PC-9 (cell line): ENCODE measurements around the gene ZSWIM5. TPM values are rescaled to one million over a fixed set of nuclear protein-coding genes. Genes with fewer than 3 reads are reported as not detected.
A peak's percentile ranks its signal among the peaks of the same experiment; 100 is the strongest.

Experiments
- BruUV-seq: library from RNA; stranded (reverse); fragments of 400-500 nt; replicated peaks from 2 replicates; lab custom pipeline; 2021; lab: Mats Ljungman, UMichigan
- CTCF ChIA-PET: fragments of 300-600 bp; sonication (Branson Sonifier 250); formaldehyde crosslinking; loops from one replicate; lab custom pipeline; 2022; ENCODE audit warnings: antibody characterized with exemption; lab: Charles Lee
- POLR2A ChIA-PET: fragments of 300-600 bp; sonication (Branson Sonifier 250); formaldehyde crosslinking; loops from one replicate; lab custom pipeline; 2022; ENCODE audit warnings: antibody characterized with exemption; ENCODE audit not compliant: unreplicated experiment; lab: Charles Lee
- DNase-seq, 2 experiments: peaks; one replicate each; pipeline versions ENCODE4 v3.0.0 to v3.0.0-alpha.2; 2015 to 2022; ENCODE audit warnings: mixed read lengths in 1 of 2
- H2AFZ ChIP-seq: fragments of 200-600 bp; sonication (generic); 2 replicates; pipeline ENCODE4 v1.8.1; 2017; ENCODE audit warnings: antibody characterized with exemption
- H3F3A ChIP-seq: fragments of 200-600 bp; sonication (generic); 2 replicates; pipeline ENCODE4 v1.8.1; 2017; ENCODE audit warnings: antibody characterized with exemption, mild to moderate bottlenecking, low read depth; ENCODE audit not compliant: insufficient read depth
- H3K27ac ChIP-seq: fragments of 200-600 bp; sonication (generic); 2 replicates; pipeline ENCODE4 v1.6.1; 2016; ENCODE audit warnings: mixed run types
- H3K27me3 ChIP-seq: fragments of 200-600 bp; sonication (generic); 2 replicates; pipeline ENCODE4 v1.6.1; 2016; ENCODE audit warnings: low read depth, mixed run types; ENCODE audit not compliant: insufficient read depth
- H3K36me3 ChIP-seq: fragments of 200-600 bp; sonication (generic); 2 replicates; pipeline ENCODE4 v1.6.1; 2016; ENCODE audit warnings: low read depth, mixed run types
- H3K4me1 ChIP-seq: fragments of 200-600 bp; sonication (generic); replicated peaks from 2 replicates; pipeline ENCODE4 v1.6.1; 2016; ENCODE audit warnings: mixed run types; ENCODE audit not compliant: insufficient read depth
- H3K4me2 ChIP-seq: fragments of 200-600 bp; sonication (generic); 2 replicates; pipeline ENCODE4 v1.6.1; 2017; ENCODE audit warnings: mixed run types
- H3K4me3 ChIP-seq: fragments of 200-600 bp; sonication (generic); 2 replicates; pipeline ENCODE4 v1.6.1; 2016; ENCODE audit warnings: mixed run types
- H3K79me2 ChIP-seq: fragments of 200-600 bp; sonication (generic); 2 replicates; pipeline ENCODE4 v1.6.1; 2017; ENCODE audit warnings: low read depth, mixed run types
- H3K9me2 ChIP-seq: fragments of 200-600 bp; sonication (generic); 2 replicates; pipeline ENCODE4 v1.8.1; 2017; ENCODE audit warnings: mild to moderate bottlenecking; ENCODE audit not compliant: insufficient read depth
- H3K9me3 ChIP-seq: fragments of 200-600 bp; sonication (generic); 2 replicates; pipeline ENCODE4 v1.8.1; 2016; ENCODE audit warnings: low read depth; ENCODE audit not compliant: insufficient read depth
- H4K20me1 ChIP-seq: fragments of 200-600 bp; sonication (generic); 2 replicates; pipeline ENCODE4 v1.8.1; 2017; ENCODE audit not compliant: insufficient read depth
- CTCF ChIP-seq: fragments of 200-600 bp; sonication (generic); conservative IDR thresholded peaks from 2 replicates; pipeline ENCODE4 v1.6.1; 2017; ENCODE audit warnings: mixed run types, antibody characterized with exemption, mild to moderate bottlenecking, moderate library complexity
- EZH2 ChIP-seq: fragments of 200-600 bp; sonication (generic); IDR thresholded peaks from 2 replicates; pipeline ENCODE4 v1.8.0; 2017; ENCODE audit warnings: antibody characterized with exemption, low read depth
- intact Hi-C: fragments of 100-400 bp; cut with micrococcal nuclease; formaldehyde crosslinking; loops from one replicate; pipeline ENCODE4 v1.10.0; 2022; ENCODE audit not compliant: unreplicated experiment
- total RNA-seq: library from RNA; stranded (reverse); gene quantifications from 2 replicates; pipeline ENCODE4 v1.2.3, GENCODE V29; 2021

The ZSWIM5 gene
- total RNA-seq, 1 experiment from 2014 or later = 0.50 TPM

- intact Hi-C loops = loop anchor here (1.0 to 10.0 kb wide), 6 partner anchors 176 to 1332 kb away; partner anchors contain the start of genes NASP and NSUN4
- H3K79me2 ChIP-seq = peaks cover 14% of the 10 kb centered on the region; the same call in 1 of the 2 replicates
- BruUV-seq = no TSS peak
- H3K9me3 ChIP-seq = no peaks in the 10 kb centered on the region
- peaks cover 20% of the 10 kb centered on the region for H3K4me1 ChIP-seq
- H3K27me3 ChIP-seq = no peaks in the 10 kb centered on the region
- TF ChIP-seq EZH2 (no peak), CTCF (no peak)
- ChIA-PET CTCF (interaction anchor here (0.6 to 4.5 kb wide), 8 partner anchors 29 to 329 kb away, joined by 3 to 53 read pairs (median 7); partner anchors contain the start of gene PLK3), POLR2A (interaction anchor here (0.6 to 1.5 kb wide), 7 partner anchors 193 to 1334 kb away, joined by 3 to 26 read pairs (median 6); partner anchors contain the start of genes ARMH1, PLK3, RNU5D-1 and TMEM53)
- H3K36me3 ChIP-seq = no peaks in the 10 kb centered on the region
- H4K20me1 ChIP-seq = no peaks in the 10 kb centered on the region
- H3F3A ChIP-seq = peaks cover 16% of the 10 kb centered on the region; the same call in 1 of the 2 replicates
- H3K9me2 ChIP-seq = no peaks in the 10 kb centered on the region
- peak overlapping the region; percentile 98 for H2AFZ ChIP-seq
- DNase-seq = peak in 1 of 2 experiments; percentile 57
- peak overlapping the region; percentile 98 for H3K4me2 ChIP-seq
- peak overlapping the region; percentile 41 for H3K27ac ChIP-seq
- H3K4me3 ChIP-seq = peak overlapping the region; percentile 75
Measured at GRCh38 chr1:45012639-45013278, 193.6 kb downstream of the ZSWIM5 start.

- no peaks in the 10 kb centered on the region for H3K27me3 ChIP-seq
- H3K4me2 ChIP-seq = peak within 1 kb of the TSS; percentile 98
- no TSS peak for BruUV-seq
- peak within 1 kb of the TSS; percentile 75 for H3K4me3 ChIP-seq
- CTCF ChIA-PET = interaction anchor here (0.6 to 4.5 kb wide), 11 partner anchors 28 to 539 kb away, joined by 3 to 53 read pairs (median 4); partner anchors contain the start of gene PLK3
- H3K4me1 ChIP-seq = peaks cover 20% of the 10 kb centered on the region
- no peaks in the 10 kb centered on the region for H3K9me2 ChIP-seq
- no peaks in the 10 kb centered on the region for H4K20me1 ChIP-seq
- intact Hi-C loops = loop anchor here (1.0 to 10.0 kb wide), 8 partner anchors 176 to 1333 kb away; partner anchors contain the start of genes NASP, NSUN4 and RNU5D-1
- no peaks in the 10 kb centered on the region for H3K36me3 ChIP-seq
- H3K79me2 ChIP-seq = peaks cover 14% of the 10 kb centered on the region; the same call in 1 of the 2 replicates
- peak; percentile 91 to 94 for DNase-seq
- TF ChIP-seq EZH2 (no peak), CTCF (no peak)
- peak within 1 kb of the TSS; percentile 41 for H3K27ac ChIP-seq
- peak within 1 kb of the TSS; percentile 98 for H2AFZ ChIP-seq
- peaks cover 16% of the 10 kb centered on the region; the same call in 1 of the 2 replicates for H3F3A ChIP-seq
- H3K9me3 ChIP-seq = no peaks in the 10 kb centered on the region
- POLR2A ChIA-PET = interaction anchor here (0.5 to 1.5 kb wide), 18 partner anchors 14 to 1335 kb away, joined by 3 to 26 read pairs (median 6); partner anchors contain the start of genes ARMH1, PLK3, RNU5D-1 and TESK2
Measured at GRCh38 chr1:45011837-45012638, 194.4 kb downstream of the ZSWIM5 start, which contains the start of gene UROD. UROD (plus strand) TSS chr1:45012254; CDS start chr1:45012266, 12 bp downstream.
